HG02571 (cell line): ENCODE results near the gene STOML1.
A peak's percentile ranks its signal among the peaks of the same experiment; 100 is the strongest.

ENCODE experiments used
- ATAC-seq: cut with Tn5 transposase; IDR thresholded peaks from one replicate; pipeline ENCODE4 v1.9.1; 2021; ENCODE audit warnings: mild to moderate bottlenecking, moderate library complexity; ENCODE audit not compliant: unreplicated experiment

Gene STOML1

GRCh38 chr15:74022706-74023470, 30.8 kb upstream of the STOML1 start:
- ATAC-seq = no peak

- ATAC-seq = no peak
Measured at GRCh38 chr15:74019734-74020133, 27.6 kb upstream of the STOML1 start.

- no peak for ATAC-seq
Measured at GRCh38 chr15:74013374-74013894, 21.3 kb upstream of the STOML1 start.

GRCh38 chr15:74011610-74012009, 19.5 kb upstream of the STOML1 start:
- no peak for ATAC-seq

- ATAC-seq = no peak
Measured at GRCh38 chr15:74010929-74011540, 18.9 kb upstream of the STOML1 start.

GRCh38 chr15:74008901-74009300, 16.8 kb upstream of the STOML1 start:
- ATAC-seq = no peak

- ATAC-seq = no peak
Measured at GRCh38 chr15:74007820-74008371, 15.8 kb upstream of the STOML1 start.

- ATAC-seq = no peak
Measured at GRCh38 chr15:74006774-74007639, 14.9 kb upstream of the STOML1 start.

- ATAC-seq = no peak
Measured at GRCh38 chr15:73997986-73998385, 5.9 kb upstream of the STOML1 start.

GRCh38 chr15:73996939-73997338, 4.8 kb upstream of the STOML1 start:
- ATAC-seq = no peak

- no peak for ATAC-seq
Measured at GRCh38 chr15:73996267-73996666, 4.2 kb upstream of the STOML1 start.

GRCh38 chr15:73994912-73995622, 3.0 kb upstream of the STOML1 start:
- ATAC-seq = no peak

- ATAC-seq = peak; percentile 74
Measured at GRCh38 chr15:73994413-73994883, 2.4 kb upstream of the STOML1 start, which contains the start of gene PML. Gene PML (plus strand): TSS chr15:73994716. CDS start chr15:73994813, 97 bp downstream.

- ATAC-seq = no peak
Measured at GRCh38 chr15:73993211-73993994, 1.3 kb upstream of the STOML1 start.

- no peak for ATAC-seq
Measured at GRCh38 chr15:73992594-73992898, 451 bp upstream of the STOML1 start.

- ATAC-seq = no peak
Measured at GRCh38 chr15:73991260-73991659, 835 bp downstream of the STOML1 start.

GRCh38 chr15:73990250-73991005, 1.7 kb downstream of the STOML1 start:
- no peak for ATAC-seq

- no peak for ATAC-seq
Measured at GRCh38 chr15:73989001-73989798, 2.9 kb downstream of the STOML1 start.
